HG03575 (cell line): Measurements from ENCODE around the gene HAS3.

Source experiments
- ATAC-seq: cut with Tn5 transposase; IDR thresholded peaks from one replicate; pipeline ENCODE4 v1.9.1; 2021; ENCODE audit not compliant: unreplicated experiment, insufficient number of reproducible peaks, low FRiP score; ENCODE audit errors: extremely low read depth

HAS3 gene

DNA sequence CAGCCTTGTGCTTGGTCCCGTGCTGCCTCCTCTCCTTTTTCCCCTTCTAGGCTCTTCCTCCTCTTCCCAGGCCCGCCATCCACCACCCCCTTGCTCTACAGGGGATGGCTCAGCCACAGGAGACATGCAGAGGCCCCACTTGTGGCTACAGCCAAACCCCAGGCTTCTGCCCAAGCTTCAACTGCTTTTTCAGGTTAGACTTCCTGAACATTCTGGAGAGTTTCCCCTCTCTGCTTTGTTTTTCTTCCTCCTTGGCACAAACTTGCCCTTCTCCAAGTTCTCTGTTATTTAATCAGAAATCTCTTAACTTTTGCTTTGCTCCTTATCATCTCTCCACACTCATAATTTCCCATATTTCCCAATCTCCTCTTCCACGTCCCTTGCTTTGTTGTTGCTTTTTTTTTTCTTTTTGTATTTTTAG is 18.3 kb upstream of the HAS3 start:
- no peak for ATAC-seq

DNA sequence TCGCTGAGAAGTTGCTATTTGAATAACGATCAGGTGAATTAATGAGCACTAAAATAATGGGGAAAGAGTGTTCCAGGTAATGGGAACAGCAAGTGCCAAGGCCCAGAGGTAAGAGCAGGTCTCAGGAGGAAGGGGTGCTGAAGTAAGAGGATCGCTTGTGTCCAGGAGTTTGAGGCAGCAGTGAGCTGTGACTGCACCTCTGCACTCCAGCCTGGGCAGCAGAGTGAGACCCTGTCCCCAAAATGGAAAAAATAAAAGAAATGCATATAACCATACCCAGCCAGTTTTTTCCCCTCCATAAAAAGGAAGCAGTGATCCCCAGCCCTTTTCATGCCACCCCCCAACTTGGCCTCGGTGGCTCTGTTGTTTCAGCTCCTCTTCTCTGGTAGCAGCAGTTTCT is 16.8 kb upstream of the HAS3 start:
- no peak for ATAC-seq

DNA sequence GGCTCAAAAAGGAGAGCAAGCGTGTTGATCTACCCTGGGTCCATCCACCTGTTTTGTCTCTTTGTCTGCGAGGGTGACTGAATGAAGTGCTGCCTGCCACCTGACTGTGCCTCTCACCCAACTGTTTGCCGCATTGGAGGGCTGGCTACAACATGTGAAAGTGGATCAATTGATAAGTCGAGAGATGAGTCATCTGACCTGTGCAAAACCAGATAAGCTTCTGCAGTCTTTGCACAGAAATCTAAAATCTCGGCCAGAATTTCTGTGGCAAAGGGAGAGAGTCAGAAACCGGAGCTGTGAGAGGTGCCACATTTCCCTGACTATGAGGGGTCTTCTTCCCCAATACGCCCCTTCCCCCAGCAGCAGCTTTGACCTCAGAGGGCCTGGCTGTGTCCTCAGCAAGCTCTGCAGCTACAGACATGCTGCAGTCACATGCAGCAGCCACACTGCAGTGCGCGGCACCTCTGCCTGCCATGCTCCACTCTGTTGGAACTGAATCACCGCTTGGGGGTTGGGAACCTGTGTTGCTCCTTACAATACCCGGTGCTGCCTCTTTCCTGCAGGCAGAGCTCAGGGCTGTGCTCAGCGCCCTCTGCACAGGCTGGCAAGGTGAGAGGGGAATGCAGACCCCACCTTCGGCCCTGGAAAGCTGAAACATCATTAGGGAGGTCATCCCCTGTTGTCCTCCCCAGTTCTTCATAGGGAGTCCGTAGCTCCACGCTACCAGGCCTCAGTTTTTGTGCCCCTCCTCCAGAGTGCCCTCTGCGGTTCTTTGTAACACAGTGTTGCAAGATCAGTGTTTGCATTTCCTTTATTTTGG is 16.2 kb upstream of the HAS3 start:
- ATAC-seq = no peak

DNA sequence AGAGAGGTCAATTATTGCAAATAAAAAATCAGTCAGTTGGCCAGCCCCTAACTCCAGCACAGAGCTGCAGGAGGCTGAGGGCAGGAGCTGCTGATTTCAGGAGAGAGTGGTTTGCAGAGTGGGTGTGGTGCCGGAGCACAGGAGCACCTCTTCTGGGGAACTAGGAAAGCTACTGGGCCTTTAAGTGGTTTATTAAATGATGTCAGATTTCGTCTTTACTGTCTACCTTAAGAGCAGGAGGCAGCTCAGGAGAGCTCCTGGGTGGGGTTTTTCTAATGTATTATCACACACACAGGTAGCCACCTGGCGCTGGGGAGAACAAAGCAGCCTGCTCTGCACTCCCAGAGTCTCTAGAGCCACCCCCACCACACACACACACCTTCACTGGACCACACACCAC is 11.5 kb upstream of the HAS3 start:
- ATAC-seq = no peak

DNA sequence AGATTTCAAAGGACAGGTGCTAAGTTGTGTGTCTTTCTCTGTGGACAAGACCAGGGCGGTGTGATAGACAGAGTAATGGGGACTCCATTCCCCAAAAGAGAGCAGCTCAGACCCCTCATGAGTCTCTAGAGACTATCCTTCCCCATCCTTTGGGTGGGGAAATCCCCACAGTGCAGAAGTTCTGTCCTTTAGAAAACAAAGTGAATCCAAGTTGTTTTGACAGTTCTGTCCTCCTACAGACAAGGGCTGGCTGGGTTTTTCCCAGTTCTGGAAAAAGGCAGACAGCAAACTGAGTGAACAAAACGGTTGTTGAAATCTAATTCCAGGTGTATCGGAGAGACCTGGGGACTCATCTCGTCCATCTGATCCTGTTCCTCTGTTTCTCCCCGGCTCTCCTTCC is 11.0 kb upstream of the HAS3 start:
- ATAC-seq = no peak

DNA sequence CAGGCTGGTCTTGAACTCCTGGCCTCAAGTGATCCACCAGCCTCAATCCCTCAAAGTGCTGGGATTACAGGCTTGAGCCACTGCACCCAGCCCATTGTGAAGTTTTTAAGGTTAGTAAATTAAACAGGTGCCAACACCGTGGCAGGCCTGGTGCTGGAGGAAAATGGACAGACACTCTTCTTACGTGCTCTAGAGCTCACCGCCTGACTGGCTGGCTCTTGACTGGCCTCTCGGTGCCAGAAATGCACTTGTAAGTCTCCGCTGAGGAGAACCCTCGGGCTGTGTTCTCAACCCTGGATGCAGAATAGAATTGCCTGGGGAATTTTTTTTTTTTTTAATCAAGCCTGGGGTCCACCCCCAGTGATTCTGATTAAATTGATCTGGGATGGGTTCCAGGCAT is 10.3 kb upstream of the HAS3 start:
- no peak for ATAC-seq

DNA sequence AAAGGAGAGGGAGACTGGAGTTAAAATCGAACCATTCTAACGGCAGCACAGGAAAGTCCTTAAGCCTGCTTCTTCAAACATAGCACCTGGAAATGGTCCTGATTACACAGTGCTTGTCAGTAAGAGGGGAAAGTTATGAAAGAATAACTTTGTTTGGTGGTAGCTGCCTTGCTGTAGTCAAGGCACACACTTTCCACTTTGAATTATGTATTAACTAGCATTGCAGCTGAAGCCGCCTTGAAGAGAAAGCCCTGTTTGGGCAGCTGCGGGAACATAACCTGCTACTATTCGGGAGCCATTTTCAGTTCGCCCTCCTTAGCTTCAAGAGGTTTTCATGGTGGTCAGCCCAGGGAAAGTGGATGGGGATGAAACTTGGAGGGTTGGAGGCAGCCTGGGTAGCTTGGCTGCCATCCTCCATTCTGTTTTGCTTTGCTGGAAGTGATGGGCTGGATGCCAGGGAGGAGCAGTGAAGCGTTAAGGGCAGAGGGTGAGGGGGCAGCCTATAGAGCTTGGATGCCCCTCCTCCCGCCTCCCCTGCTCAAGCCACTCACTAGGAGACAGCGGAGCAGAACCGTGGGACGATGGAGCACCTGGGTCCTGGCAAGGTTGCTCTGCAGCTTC is 5.3 kb upstream of the HAS3 start:
- ATAC-seq = no peak

DNA sequence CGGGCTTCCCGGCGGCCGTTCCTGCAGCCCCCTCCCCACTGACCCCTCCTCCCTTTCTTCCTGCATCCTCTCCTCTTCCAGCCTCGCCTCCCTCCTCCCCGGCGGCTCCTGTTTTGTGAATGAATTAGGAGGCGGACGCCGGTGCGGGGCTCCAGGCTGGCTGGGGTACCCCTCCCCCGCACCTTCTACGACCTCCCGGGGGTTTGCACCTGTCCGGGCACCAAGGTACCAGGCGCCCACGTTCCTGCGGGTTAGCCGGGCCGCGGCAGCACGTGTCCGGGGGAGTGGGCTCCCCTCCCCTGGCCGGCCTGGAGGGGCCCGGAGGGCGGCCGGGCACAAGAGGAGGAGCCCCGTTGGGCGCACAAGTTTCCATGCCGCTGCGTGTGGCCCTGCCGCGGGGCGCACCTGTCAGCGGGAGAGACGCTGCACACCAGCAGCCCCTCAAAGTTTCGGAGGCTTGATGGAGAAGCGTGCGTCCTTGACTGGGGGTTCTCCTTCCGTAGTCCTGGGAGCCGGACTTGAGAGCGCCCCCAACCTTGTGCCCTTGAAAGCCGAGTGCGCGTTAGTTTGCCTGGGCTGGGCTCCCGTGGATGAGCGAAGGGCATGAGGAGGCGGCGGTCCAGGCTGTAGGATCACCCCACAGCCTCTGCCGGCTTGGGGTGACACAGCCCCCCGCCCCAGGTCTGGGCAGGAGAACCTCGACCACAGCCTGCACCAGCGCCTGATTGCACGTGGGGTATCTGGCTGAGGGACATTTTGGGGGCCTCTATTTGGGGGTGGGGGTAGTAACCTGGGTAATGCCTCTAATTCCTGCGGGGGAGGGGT is 1.2 kb downstream of the HAS3 start:
- ATAC-seq = no peak

DNA sequence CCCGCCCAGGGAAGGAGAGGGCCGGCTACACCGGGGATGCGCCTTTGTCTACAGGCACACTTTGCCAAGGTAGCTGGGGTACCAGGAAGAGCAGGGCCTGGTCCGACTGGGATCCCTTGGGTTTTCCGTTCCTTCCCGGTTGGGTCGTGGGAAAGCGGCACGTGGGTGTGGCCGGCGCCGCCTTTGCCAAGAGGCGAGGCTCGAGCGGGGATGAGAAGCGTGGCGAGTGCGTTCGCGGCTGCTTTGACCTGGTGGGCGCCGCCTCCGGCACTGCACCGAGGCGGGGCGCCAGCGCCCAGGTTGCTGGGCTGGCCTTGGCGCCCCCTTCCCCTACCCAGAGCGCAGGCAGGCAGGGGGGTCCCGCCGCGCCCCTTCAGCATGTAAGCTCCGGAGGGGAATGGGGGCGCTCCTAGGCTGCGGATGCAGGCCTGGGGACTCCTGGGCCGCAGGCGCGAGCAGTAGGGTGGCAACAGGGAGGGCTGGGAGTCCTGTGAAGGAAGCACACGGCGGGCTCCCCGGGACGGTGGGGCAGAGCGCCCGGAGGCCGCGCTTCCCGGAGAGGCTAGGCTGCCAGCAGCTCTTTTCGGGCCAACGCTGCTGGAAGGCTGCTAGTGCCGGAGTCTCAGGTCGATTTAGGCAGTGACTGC is 2.0 kb downstream of the HAS3 start:
- no peak for ATAC-seq

DNA sequence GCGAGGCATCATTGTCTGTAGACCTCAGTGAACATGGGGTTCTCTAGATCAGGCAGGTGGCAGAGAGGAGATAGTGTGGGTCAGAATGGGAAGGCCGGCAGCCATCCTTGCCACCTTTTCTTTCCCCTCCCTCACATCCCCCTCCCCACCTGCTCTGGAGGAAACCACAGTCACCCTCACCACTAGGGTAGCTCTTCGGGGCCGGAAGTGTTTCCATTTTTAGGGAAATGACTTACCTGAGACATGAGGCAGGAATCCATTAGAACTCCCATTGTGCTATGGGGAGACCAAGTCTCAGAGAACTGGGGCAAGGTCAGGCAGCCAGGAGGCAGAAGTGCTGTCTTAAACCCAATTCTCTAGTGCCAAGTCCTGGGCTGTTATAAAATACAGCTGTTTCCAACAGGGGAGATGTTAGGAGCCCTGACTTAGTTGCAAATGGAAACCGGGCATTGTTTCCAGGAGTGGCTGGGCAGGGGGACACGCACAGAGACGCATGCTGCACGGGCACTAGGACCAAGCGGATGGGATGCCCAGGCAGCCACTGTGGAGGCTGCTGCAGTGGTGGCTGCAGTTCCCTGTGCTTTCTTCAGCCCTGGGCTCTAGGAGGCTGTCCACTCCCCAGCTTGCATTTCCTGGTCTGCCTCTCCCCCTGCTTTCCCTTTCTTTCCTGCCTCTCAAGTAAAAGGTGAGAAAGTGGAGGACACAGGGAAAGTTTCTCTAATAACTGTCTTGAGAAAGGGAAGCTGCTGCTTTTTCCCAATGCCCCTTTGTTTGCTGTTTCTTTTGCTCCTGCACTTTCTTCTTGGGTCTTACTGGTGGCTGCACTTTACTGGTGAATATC is 2.8 kb downstream of the HAS3 start:
- ATAC-seq = no peak

DNA sequence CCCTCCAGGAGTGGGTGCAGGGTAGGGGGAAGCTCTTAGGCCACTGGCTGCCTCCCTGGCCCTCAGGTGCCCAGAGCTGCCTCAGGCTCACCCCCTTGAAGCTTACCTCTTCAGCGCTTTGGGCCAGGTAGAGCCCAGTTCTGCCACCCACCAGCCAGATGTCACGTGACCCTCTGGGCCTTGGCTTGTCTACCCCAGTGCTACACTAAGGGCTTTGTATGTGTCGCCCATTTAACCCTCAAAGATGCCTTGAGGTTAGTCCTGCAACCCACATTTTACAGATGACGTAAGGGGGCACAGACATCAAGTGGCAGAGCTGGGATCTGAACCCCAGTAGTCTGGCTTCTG is 3.4 kb downstream of the HAS3 start:
- ATAC-seq = no peak

DNA sequence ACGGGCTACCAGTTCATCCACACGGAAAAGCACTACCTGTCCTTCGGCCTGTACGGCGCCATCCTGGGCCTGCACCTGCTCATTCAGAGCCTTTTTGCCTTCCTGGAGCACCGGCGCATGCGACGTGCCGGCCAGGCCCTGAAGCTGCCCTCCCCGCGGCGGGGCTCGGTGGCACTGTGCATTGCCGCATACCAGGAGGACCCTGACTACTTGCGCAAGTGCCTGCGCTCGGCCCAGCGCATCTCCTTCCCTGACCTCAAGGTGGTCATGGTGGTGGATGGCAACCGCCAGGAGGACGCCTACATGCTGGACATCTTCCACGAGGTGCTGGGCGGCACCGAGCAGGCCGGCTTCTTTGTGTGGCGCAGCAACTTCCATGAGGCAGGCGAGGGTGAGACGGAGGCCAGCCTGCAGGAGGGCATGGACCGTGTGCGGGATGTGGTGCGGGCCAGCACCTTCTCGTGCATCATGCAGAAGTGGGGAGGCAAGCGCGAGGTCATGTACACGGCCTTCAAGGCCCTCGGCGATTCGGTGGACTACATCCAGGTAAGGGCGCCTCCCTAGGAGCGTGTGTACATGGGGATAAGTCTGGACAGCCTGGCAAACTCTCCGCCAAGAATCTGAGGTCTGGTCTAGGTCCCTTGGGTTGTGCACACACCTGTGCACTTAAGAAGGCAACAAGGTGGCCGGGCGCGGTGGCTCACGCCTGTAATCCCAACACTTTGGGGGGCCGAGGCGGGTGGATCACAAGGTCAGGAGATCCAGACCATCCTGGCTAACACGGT is 4.2 kb downstream of the HAS3 start:
- ATAC-seq = no peak

DNA sequence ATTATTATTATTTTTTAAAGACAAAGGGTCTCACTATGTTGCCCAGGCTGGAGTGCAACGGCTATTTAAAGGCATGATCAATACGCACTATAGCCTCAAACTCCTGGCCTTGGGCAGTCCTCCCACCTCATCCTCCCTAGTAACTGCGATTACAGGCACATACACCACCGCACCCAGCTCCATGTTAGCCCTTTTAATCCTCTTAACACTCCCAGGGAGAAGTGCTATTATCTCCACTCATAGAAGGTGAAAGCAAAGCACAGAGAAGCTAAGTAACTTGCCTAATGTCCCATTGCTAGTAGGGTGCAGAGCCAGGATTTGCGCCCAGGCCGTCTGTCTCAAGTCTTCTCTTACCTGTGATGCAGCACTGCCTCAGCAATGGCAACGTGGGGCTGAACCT is 5.0 kb downstream of the HAS3 start:
- ATAC-seq = no peak

DNA sequence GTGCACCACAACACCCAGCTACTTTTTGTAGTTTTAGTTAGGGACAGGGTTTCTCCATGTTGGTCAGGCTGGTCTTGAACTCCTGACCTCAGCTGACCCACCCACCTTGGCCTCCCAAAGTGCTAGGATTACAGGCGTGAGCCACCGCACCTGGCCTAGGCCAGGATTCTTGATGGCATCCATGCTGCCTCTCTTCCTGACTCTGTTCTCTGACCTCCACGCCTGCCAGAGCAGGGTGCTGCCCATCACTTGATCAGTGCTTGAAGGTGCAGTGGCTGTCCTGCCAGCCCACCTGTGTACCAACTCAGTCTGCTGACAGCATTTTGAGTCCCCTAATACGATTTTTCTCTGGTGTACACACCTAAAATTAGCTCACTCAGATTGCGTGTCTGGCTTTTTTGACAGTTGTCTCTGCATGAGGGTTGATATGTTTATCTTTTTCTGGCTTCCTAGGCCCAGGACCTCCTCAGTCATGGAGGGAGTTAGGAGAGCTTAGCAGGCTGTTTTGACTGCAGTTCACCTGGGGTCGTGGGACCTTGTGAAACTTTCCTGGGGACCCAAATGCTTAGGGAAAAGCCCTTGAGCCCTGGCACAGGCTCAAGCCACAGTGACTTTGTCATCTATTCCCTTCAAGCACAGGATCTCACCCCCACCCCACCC is 5.9 kb downstream of the HAS3 start:
- no peak for ATAC-seq

DNA sequence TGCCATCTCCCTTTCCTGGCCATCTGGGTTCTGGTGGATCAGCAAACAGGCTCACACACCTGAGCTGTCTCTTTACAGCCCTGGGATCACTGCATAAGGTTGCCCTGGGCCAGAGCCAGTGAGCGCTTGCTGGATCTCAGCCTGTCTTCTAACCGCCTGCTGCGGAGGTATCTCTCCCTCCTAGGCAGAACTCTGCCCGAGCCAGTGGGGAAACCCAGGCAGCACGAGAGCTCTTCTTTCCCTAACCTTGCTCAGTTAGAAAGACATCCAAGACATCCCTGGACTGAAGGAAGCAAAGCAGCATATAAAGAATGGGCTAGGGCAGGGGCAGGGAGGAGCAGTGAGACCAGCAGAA is 6.4 kb downstream of the HAS3 start:
- no peak for ATAC-seq

DNA sequence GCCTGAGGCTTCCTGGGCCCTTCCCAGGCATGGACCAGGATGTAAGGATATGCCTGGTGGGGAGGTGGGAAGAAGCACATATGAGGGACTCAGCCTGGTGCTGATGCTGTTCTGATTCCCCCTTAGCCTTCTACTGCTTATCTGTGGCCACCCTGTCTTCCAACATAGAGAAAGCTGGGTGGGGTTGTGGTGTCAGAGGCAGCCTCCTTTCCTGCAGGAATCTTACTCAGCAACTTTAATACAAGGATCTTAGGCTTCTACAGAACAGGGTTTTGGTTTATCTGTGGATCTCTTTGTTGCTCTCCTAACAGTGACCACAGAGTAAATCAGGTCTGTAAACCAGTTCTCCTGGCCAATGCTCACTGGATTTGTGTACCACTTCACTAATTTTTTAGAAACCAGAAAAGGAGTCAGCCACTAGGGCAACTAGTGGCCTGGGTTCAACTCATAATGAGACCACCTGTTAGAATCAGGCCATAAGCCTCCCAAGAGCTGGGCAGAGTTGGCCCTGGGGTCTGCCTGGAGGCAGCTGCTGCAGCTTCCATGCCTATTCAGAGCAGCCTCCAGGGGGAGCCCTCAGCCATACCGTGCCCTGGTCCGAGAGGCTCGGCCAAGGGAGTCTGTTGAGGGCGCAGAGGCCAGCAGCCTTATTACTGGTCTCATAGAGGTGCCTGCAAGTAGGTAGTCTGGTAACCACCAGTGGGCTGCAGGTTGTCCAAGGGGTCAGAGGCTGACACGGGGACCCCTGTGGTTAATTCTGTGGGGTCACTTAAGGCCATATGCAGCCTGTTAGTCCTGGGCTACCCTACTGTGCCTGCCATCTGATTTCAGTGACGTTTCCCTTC is 7.1 kb downstream of the HAS3 start:
- no peak for ATAC-seq

DNA sequence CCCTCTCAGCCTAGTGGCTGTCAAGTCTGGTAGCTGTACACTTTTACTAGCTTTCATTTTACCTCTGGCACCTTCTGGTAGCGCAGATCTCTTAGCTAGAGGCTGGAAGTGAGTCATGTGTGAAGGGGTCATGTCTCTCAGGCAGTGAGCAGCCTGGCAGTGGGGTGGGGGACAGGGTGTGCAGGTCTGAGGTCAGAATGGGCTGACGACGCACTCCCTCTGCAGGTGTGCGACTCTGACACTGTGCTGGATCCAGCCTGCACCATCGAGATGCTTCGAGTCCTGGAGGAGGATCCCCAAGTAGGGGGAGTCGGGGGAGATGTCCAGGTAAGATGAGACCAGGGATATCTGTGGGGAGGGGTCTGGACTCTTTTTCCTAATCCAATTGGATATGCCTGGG is 7.8 kb downstream of the HAS3 start:
- no peak for ATAC-seq
